ENCODE results near the gene ARL1. TPM values are rescaled to one million over a fixed set of nuclear protein-coding genes. Genes with fewer than 3 reads are reported as not detected.
A peak's percentile ranks its signal among the peaks of the same experiment; 100 is the strongest.

ARL1 gene
- total and polyA plus RNA-seq, 9 of the 15 experiments (the other 6 are each of a cell fraction or from before 2014, with no cell fraction given), result 53.0 to 127 (median 68.6) TPM

DNA sequence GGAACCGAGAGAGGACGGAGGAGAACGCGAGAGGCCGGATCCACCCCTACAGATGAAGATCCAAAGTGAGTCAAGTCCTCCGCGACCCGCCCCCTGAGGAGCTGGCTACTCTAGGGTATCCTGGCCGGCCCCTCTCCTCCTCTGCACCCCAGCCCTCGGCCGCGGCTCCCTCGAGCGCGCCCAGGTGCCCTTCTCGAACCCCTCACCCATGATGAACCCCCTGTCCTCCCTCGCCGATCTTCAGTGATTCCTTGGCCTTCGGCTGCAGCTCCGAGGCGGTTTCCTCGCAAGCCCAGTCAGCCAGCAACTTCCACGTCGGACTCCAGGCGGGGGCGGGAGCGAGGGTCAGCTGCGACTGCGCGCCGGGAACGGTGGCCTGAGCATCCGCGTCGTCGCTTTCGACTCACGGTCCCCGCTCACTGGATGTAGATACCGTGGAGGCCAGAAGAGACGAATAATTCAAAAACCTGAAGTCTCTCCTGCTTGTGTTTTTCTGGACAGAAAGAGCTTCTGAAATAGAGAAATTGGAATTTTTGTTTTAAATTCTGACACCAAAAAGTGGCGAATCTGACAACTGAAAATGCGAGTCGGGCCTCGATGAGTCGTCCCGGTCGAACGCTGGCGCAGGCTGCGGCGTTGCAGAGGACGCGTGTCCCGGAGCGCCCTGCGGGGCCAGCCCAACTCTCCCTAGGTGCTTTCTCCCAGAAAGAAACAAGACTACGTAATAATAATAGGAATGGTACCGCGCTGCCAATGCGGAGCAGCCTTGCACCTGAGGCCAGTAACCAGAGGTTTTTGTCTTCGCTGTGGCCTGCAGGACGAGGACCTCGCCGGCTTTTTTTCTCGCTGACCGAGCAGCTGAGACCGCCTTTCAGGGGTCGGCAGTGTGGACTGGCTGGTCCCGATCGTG is at the start of gene ARL1 (continued):
- TF ChIP-seq, protein P1, sequence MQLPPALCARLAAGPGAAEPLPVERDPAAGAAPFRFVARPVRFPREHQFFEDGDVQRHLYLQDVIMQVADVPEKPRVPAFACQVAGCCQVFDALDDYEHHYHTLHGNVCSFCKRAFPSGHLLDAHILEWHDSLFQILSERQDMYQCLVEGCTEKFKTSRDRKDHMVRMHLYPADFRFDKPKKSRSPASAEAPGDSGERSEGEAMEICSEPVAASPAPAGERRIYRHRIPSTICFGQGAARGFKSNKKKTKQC (CRISPR knock-in tag; IDR thresholded peaks at IDR 0.05), result no peak
- TF ChIP-seq, protein P2, sequence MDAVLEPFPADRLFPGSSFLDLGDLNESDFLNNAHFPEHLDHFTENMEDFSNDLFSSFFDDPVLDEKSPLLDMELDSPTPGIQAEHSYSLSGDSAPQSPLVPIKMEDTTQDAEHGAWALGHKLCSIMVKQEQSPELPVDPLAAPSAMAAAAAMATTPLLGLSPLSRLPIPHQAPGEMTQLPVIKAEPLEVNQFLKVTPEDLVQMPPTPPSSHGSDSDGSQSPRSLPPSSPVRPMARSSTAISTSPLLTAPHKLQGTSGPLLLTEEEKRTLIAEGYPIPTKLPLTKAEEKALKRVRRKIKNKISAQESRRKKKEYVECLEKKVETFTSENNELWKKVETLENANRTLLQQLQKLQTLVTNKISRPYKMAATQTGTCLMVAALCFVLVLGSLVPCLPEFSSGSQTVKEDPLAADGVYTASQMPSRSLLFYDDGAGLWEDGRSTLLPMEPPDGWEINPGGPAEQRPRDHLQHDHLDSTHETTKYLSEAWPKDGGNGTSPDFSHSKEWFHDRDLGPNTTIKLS (IDR thresholded peaks at IDR 0.05; ENCODE audit: borderline replicate concordance, low read depth), result peak; percentile 99
- TF ChIP-seq THRAP3 (IDR thresholded peaks at IDR 0.05; ENCODE audit: borderline replicate concordance), result no peak
- no peak for TF ChIP-seq CHCHD3 (CRISPR knock-in tag; IDR thresholded peaks at IDR 0.05)
- TF ChIP-seq CXXC5 (CRISPR knock-in tag; IDR thresholded peaks at IDR 0.05), result peak; percentile 97
- no peak for TF ChIP-seq MECOM (CRISPR knock-in tag; IDR thresholded peaks at IDR 0.05)
- TF ChIP-seq, protein P3, sequence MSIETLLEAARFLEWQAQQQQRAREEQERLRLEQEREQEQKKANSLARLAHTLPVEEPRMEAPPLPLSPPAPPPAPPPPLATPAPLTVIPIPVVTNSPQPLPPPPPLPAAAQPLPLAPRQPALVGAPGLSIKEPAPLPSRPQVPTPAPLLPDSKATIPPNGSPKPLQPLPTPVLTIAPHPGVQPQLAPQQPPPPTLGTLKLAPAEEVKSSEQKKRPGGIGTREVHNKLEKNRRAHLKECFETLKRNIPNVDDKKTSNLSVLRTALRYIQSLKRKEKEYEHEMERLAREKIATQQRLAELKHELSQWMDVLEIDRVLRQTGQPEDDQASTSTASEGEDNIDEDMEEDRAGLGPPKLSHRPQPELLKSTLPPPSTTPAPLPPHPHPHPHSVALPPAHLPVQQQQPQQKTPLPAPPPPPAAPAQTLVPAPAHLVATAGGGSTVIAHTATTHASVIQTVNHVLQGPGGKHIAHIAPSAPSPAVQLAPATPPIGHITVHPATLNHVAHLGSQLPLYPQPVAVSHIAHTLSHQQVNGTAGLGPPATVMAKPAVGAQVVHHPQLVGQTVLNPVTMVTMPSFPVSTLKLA (conservative IDR thresholded peaks at IDR 0.05), result peak; percentile 89 to 91
- no peak for TF ChIP-seq PCBP1 (IDR thresholded peaks at IDR 0.05; ENCODE audit: low read depth, low read length, poor library complexity, severe bottlenecking)
- TF ChIP-seq ZNF239 (CRISPR knock-in tag; IDR thresholded peaks at IDR 0.05), result no peak
- TF ChIP-seq NR1H2 (CRISPR knock-in tag; IDR thresholded peaks at IDR 0.05), result no peak
- no peak for TF ChIP-seq ETV5 (CRISPR knock-in tag; IDR thresholded peaks at IDR 0.05; ENCODE audit: low read depth)
- TF ChIP-seq, protein P4, sequence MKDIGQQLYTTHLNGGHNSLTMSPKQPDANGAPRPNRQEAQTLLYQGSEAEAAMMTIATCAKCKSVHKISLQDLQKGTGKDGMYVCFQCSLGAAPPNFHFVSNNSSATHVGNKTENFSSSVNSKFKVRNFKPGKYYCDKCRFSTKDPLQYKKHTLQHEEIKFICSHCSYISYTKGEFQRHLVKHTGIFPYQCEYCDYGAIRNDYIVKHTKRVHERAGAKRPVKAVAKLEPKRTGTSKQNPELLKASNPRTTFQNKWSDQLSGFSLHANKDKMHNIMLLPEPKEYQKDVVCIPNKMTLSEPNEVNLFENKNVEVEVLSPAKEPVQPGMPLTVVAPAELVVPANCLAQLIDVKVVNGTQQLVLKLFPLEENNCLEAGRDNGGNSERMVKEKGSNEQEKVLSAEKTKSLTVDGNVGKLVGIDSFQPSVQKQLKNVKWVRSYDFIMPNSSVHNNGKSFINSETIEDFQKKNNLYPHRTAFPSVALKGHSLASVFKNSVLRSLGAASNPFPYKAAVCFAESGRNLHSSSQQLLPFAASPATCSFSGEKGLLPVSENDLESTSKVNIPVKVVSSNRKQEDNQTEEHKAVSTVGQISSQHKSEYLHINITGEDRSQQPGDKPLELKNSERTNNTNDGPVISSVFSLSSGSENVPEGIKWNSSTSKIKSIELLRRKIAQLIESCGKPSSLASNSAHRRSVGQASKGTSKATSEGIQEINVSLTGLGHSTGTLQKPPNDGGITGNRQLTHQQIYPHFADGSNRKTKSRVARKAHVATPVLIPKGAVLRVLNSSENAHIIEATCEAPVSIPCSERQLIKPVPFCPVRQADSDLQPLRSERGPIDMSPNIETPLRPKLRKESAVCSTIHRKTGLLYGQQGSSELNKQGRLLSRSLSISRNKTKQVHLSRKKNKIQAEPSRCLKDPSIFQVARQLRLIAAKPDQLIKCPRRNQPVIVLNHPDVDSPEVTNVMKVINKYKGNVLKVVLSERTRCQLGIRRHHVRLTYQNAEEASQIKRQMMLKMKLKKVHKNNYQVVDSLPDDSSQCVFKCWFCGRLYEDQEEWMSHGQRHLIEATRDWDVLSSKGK (CRISPR knock-in tag; IDR thresholded peaks at IDR 0.05), result no peak
- no peak for TF ChIP-seq NFE2L1 (tag; IDR thresholded peaks at IDR 0.05; ENCODE audit: borderline replicate concordance, low read depth)
- TF ChIP-seq ZNF57 (CRISPR knock-in tag; IDR thresholded peaks at IDR 0.05), result no peak
- TF ChIP-seq TOE1 (IDR thresholded peaks at IDR 0.05; ENCODE audit: borderline replicate concordance), result peak; percentile 76
- TF ChIP-seq TOE1 (CRISPR knock-in tag; IDR thresholded peaks at IDR 0.05; ENCODE audit: borderline replicate concordance, low read depth), result no peak
- peak; percentile 92 for TF ChIP-seq TAF1 (IDR thresholded peaks at IDR 0.05; ENCODE audit: control insufficient read depth, extremely low read depth, insufficient read depth, low read length, severe bottlenecking)
- TF ChIP-seq HMG20A (CRISPR knock-in tag; conservative IDR thresholded peaks at IDR 0.05), result no peak
- TF ChIP-seq PHF20 (IDR thresholded peaks at IDR 0.05; ENCODE audit: partially characterized antibody), result peak; percentile 59
- no peak for TF ChIP-seq ZNF436 (CRISPR knock-in tag; IDR thresholded peaks at IDR 0.05)

Data from K562 (cell line).